Measurements from ENCODE around the gene PRKCZ. TPM values are rescaled to one million over a fixed set of nuclear protein-coding genes. Genes with fewer than 3 reads are reported as not detected.
"Not testable (repeated sequence)": the region's sequence is repeated elsewhere in the genome, so short reads cannot be mapped to it uniquely, and the experiment has no call there.

Gene PRKCZ
- total RNA-seq, 1 donor from 2014 or later, result 7.8 TPM

DNA sequence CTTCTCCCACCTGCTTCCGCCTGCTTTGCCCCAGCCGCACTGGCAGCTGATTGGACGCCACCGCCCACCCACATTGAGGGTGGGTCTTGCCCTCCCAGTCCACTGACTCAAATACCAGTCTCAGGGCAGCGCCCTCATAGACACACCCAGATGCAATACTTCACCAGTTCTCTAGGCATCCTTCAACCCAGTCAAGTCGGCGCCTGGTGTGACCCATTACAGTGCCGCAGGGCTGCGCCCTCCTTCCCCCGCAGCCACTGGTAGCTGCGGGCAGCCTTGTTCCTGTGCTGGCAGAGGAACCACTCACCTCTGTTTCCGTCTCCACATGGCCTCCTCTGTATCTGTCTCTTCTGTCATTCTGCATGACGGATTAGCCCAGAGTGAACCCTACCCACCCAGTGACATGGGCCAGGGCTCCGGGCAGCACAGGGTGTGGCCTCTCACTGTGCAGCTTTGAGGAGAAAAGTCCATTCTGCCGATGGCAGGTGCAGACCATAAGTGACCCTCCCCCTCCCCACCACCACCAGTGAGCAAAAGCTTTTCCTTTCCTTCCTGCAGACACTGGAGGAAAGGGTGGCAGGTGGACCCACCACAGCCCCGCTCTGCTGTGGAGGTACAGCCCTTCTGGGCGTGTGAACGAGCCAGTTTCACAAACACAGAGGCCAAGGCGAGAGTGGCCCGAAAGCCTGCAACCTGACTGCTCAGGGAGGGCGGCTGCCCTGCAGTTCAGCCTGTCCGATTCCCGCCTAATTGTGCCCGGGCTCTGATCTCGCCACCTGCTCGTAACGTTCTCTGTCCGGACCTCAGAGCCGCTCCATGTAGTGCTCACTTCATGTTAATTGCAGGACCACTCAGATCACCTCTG is 87.3 kb downstream of the PRKCZ start:
- H3K27ac Mint-ChIP-seq (ENCODE audit: unreplicated experiment), result no peak overlapping the region
- no peaks in the 10 kb centered on the region for H3K27me3 Mint-ChIP-seq (ENCODE audit: low read depth)
- H3K4me1 Mint-ChIP-seq (ENCODE audit: low read depth), result peaks cover 33% of the 10 kb centered on the region
- TF ChIP-seq, protein P1, sequence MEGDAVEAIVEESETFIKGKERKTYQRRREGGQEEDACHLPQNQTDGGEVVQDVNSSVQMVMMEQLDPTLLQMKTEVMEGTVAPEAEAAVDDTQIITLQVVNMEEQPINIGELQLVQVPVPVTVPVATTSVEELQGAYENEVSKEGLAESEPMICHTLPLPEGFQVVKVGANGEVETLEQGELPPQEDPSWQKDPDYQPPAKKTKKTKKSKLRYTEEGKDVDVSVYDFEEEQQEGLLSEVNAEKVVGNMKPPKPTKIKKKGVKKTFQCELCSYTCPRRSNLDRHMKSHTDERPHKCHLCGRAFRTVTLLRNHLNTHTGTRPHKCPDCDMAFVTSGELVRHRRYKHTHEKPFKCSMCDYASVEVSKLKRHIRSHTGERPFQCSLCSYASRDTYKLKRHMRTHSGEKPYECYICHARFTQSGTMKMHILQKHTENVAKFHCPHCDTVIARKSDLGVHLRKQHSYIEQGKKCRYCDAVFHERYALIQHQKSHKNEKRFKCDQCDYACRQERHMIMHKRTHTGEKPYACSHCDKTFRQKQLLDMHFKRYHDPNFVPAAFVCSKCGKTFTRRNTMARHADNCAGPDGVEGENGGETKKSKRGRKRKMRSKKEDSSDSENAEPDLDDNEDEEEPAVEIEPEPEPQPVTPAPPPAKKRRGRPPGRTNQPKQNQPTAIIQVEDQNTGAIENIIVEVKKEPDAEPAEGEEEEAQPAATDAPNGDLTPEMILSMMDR (IDR thresholded peaks at IDR 0.05), result no peak
- H3K36me3 Mint-ChIP-seq (ENCODE audit: low read depth), result no peaks in the 10 kb centered on the region
- H3K4me3 Mint-ChIP-seq (ENCODE audit: unreplicated experiment), result no peak overlapping the region
- DNase-seq (ENCODE audit: low spot score), result peak; percentile 72
- no peaks in the 10 kb centered on the region for H3K9me3 Mint-ChIP-seq (ENCODE audit: low read depth)

DNA sequence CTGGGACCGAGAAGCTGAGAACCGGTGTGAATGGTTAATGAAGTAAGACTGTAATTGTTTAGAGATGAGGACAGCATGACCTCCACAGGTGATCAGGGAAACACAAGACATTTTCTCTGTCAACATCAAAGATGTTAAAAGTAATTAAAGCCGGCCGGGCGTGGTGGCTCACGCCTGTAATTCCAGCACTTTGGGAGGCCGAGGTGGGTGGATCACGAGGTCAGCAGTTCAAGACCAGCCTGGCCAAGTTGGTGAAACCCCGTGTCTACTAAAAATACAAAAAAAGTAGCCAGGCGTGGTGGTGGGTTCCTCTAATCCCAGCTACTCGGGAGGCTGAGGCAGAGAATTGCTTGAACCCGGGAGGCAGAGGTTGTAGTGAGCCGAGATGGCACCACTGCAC is 88.9 kb downstream of the PRKCZ start:
- H3K9me3 Mint-ChIP-seq (ENCODE audit: low read depth); H3K4me3 Mint-ChIP-seq (ENCODE audit: unreplicated experiment); H3K27ac Mint-ChIP-seq (ENCODE audit: unreplicated experiment); H3K36me3 Mint-ChIP-seq (ENCODE audit: low read depth); H3K27me3 Mint-ChIP-seq (ENCODE audit: low read depth): not testable (repeated sequence)
- peak; percentile 17 for DNase-seq (ENCODE audit: low spot score)
- peaks cover 26% of the 10 kb centered on the region for H3K4me1 Mint-ChIP-seq (ENCODE audit: low read depth)

DNA sequence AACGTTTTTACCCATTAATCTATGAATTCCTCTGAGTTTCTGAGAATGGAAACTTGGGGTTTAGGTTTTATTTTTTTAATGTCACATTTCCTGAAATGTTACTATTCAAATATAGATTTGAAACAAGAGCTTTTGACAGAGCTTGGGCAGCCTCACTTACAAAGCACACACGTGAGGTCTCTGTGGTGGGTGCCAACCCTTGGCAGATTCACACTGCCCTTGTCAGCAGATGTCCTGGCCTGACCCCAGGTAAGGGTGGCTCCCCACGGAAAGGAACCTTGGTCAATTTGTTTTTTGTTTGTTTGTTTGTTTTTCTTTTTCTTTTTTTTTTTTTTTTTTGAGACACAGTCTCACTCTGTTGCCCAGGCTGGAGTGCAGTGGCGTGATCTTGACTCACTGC is 90.8 kb downstream of the PRKCZ start:
- Mint-ChIP-seq H3K9me3 (ENCODE audit: low read depth) (no peaks in the 10 kb centered on the region), H3K4me3 (ENCODE audit: unreplicated experiment) (no peak overlapping the region), H3K27ac (ENCODE audit: unreplicated experiment) (no peak overlapping the region), H3K4me1 (ENCODE audit: low read depth) (peaks cover 9% of the 10 kb centered on the region), H3K27me3 (ENCODE audit: low read depth) (no peaks in the 10 kb centered on the region), H3K36me3 (ENCODE audit: low read depth) (no peaks in the 10 kb centered on the region)
- TF ChIP-seq, protein P1 (IDR thresholded peaks at IDR 0.05), result no peak
- peak; percentile 34 for DNase-seq (ENCODE audit: low spot score)

DNA sequence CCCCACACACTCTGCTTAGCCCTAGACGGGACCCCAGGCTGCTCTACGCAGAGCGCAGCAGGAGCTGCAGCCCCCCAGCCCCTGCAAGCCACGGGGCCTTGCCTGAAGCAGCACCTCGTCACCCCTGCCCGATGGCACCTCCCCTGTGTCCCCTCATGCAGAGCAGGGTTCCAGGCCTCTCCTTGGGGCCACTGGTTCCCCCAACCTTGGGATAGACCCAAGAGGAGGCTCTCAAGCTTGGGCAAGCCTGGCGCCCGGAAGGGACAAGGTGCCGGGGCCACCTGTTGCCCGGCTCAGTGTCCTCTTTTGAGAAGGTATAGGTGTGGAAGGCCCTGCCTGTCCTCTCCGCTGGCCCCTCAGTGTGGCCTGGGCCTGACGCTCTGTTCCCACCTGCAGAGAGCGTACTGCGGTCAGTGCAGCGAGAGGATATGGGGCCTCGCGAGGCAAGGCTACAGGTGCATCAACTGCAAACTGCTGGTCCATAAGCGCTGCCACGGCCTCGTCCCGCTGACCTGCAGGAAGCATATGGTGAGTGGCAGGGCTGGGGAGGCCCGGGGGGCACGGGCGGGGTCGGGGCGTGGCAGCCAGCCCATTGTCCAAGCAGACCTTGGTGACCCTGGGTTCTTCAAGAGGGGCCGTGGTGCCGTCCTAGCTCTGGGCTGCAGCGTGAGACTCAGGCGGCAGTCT is 93.7 kb downstream of the PRKCZ start:
- Mint-ChIP-seq H3K4me3 (ENCODE audit: unreplicated experiment) (no peak overlapping the region), H3K27ac (ENCODE audit: unreplicated experiment) (no peak overlapping the region), H3K27me3 (ENCODE audit: low read depth) (no peaks in the 10 kb centered on the region), H3K4me1 (ENCODE audit: low read depth) (peaks cover 8% of the 10 kb centered on the region), H3K36me3 (ENCODE audit: low read depth) (no peaks in the 10 kb centered on the region), H3K9me3 (ENCODE audit: low read depth) (no peaks in the 10 kb centered on the region)
- TF ChIP-seq, protein P1 (IDR thresholded peaks at IDR 0.05), result no peak
- peak; percentile 77 for DNase-seq (ENCODE audit: low spot score)

DNA sequence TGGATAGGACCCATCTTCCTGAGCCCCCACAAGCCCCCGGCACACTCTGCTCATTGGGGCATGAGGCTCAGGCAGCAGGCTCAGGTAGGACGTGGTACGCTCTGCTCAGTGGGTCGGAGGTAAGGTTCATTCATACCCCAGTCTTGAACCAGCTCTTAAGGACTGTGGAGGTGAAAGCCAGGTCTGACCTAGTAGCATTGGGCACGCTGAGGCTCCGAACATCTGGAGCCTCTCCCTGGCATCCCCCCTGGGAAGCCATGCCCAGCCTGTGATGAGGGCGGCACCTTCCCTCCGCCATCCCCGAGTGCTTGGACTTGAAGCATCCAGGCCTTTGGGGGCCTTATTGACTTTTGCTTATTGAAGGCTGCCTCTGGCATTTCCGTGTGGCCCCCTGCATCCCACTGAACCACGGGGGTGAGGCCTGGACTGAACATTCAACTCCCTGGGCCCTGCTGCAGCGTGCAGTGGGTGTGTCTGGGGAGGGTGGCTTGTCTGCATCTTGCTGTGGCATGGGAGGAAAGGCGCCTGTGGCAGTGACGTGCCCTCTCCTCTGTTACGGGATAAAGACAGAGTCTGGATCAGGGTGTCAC is 94.4 kb downstream of the PRKCZ start:
- Mint-ChIP-seq H3K4me1 (ENCODE audit: low read depth) (peaks cover 8% of the 10 kb centered on the region), H3K9me3 (ENCODE audit: low read depth) (no peaks in the 10 kb centered on the region), H3K27ac (ENCODE audit: unreplicated experiment) (no peak overlapping the region), H3K36me3 (ENCODE audit: low read depth) (no peaks in the 10 kb centered on the region), H3K4me3 (ENCODE audit: unreplicated experiment) (no peak overlapping the region), H3K27me3 (ENCODE audit: low read depth) (no peaks in the 10 kb centered on the region)
- peak; percentile 68 for DNase-seq (ENCODE audit: low spot score)
- TF ChIP-seq, protein P1 (IDR thresholded peaks at IDR 0.05), result no peak

Measured in chondrocyte (in vitro differentiated cells).